ENCODE results near the gene HMBS. TPM values are rescaled to one million over a fixed set of nuclear protein-coding genes. Genes with fewer than 3 reads are reported as not detected.

Gene HMBS
- total RNA-seq, 1 donor from 2014 or later = 21.4 TPM

DNA sequence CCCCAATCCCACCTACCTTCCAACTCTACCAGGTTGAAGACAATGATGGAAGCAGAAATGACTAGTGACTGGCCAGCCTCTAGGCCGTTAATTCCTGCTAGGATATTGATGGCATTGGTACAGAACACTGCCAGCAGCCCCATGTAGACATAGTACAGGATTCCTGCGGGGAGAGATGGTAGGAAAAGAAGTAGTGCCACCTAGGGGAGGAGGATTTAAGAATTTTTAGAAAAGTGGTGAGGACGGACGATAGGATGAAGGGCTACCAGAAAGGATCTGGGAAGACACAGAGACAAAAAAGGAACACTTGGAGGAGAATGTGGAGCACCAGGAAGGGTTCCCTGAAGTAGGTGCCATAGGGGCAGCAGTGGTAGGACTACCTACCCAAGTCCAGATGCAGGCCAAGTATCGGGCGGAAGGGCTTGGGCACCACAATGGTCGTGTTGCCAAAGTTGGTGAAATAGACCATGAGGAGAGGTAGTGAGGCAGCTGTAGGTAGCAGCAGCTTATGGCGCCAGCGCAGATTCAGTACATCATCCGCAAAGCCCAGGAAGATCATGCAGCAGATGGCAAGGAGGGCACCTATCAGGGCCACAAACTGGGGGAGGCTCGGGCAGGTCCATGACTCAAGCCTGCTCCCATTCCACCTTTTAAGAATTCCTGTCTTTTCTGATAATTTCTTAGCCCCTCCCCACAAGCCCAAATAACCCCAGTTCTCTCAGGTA is 15.7 kb downstream of the HMBS start:
- H3K4me1 ChIP-seq (ENCODE audit: insufficient read depth, low read length) = peaks cover 15% of the 10 kb centered on the region
- H3K9me3 Mint-ChIP-seq (ENCODE audit: unreplicated experiment) = no peaks in the 10 kb centered on the region
- peaks cover 20% of the 10 kb centered on the region for H3K36me3 ChIP-seq (ENCODE audit: insufficient read depth, low read length)
- DNase-seq (ENCODE audit: low read depth) (peak; percentile 33), FAIRE-seq (no peak)
- H3K27me3 ChIP-seq (ENCODE audit: insufficient read depth, low read length) = no peaks in the 10 kb centered on the region
- H4K20me1 ChIP-seq (ENCODE audit: insufficient read depth, low read length) = no peaks in the 10 kb centered on the region
- peak overlapping the region; percentile 25 for H2AFZ ChIP-seq (ENCODE audit: low read depth, low read length)
- H3K4me3 ChIP-seq (ENCODE audit: insufficient read depth, low read depth, low read length) = peak overlapping the region; percentile 85
- H3K4me3 Mint-ChIP-seq (ENCODE audit: unreplicated experiment) = peak overlapping the region; percentile 93
- TF ChIP-seq EZH2 (IDR thresholded peaks at IDR 0.05; ENCODE audit: insufficient read depth, low read length) = no peak
- TF ChIP-seq, protein P1, sequence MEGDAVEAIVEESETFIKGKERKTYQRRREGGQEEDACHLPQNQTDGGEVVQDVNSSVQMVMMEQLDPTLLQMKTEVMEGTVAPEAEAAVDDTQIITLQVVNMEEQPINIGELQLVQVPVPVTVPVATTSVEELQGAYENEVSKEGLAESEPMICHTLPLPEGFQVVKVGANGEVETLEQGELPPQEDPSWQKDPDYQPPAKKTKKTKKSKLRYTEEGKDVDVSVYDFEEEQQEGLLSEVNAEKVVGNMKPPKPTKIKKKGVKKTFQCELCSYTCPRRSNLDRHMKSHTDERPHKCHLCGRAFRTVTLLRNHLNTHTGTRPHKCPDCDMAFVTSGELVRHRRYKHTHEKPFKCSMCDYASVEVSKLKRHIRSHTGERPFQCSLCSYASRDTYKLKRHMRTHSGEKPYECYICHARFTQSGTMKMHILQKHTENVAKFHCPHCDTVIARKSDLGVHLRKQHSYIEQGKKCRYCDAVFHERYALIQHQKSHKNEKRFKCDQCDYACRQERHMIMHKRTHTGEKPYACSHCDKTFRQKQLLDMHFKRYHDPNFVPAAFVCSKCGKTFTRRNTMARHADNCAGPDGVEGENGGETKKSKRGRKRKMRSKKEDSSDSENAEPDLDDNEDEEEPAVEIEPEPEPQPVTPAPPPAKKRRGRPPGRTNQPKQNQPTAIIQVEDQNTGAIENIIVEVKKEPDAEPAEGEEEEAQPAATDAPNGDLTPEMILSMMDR (IDR thresholded peaks at IDR 0.05; ENCODE audit: insufficient read depth, low read depth, low read length) = peak; percentile 44
- H3K36me3 Mint-ChIP-seq (ENCODE audit: low read depth, unreplicated experiment) = peaks cover 14% of the 10 kb centered on the region
- no peak overlapping the region for H3K27ac ChIP-seq (ENCODE audit: low read depth, low read length)
- peaks cover 19% of the 10 kb centered on the region for H3K79me2 ChIP-seq (ENCODE audit: insufficient read depth, low read length)
- no peak overlapping the region for H3K27ac Mint-ChIP-seq (ENCODE audit: unreplicated experiment)
- H3K4me1 Mint-ChIP-seq (ENCODE audit: low read depth, unreplicated experiment) = peaks cover 11% of the 10 kb centered on the region
- H3K4me2 ChIP-seq (ENCODE audit: low read length) = peak overlapping the region; percentile 82
- no peaks in the 10 kb centered on the region for H3K9me3 ChIP-seq (ENCODE audit: insufficient read depth, low read depth, low read length)
- no peaks in the 10 kb centered on the region for H3K27me3 Mint-ChIP-seq (ENCODE audit: low read depth, unreplicated experiment)
- H3K9ac ChIP-seq (ENCODE audit: low read length) = peak overlapping the region; percentile 88

DNA sequence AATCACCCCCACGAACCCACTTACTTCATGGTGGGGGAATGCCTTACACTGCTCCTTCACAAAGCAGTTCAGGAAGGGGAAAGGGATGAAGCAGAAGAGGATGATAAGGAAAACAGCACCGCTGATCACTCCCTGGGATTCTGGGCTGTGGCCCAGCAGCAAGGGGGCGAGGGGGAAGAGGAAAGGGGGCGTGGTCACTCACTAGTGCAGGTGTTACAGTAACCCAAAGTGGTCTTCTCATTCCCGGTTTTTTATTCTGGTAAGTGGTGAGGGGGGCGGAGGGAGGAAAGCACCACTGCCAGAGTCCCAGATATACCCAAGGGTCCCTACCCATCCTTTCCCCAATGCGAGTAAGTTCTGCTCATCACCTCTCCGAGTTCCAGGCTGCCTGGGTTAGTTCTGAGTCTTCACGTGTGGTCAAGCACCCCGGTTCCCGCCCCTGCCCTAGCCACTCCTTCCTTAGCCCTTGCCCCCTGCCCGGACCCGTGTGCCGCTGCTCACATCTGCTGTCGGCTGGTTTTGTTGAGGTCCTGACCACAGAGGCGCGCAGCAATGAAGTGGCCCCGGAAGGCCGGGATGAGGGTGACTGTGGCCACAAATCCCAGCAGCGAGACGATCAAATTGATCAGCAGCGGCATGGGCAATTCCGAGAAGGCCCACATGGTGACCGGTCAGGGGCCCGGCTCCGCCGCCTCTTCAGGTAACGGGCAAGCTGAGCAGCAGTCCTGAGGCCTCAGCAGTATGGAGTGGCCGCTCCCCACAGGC is 16.5 kb downstream of the HMBS start:
- Mint-ChIP-seq H3K27ac (ENCODE audit: unreplicated experiment) (peak overlapping the region; percentile 99), H3K9me3 (ENCODE audit: unreplicated experiment) (no peaks in the 10 kb centered on the region)
- no peak for FAIRE-seq

More for the DNA sequence above, 16.5 kb downstream of the HMBS start:
- H3K9ac ChIP-seq (ENCODE audit: low read length) = peak overlapping the region; percentile 88
- H3K4me3 ChIP-seq (ENCODE audit: insufficient read depth, low read depth, low read length) = peak overlapping the region; percentile 85
- H3K9me3 ChIP-seq (ENCODE audit: insufficient read depth, low read depth, low read length) = no peaks in the 10 kb centered on the region
- peak overlapping the region; percentile 99 for H3K27ac ChIP-seq (ENCODE audit: low read depth, low read length)
- Mint-ChIP-seq H3K27me3 (ENCODE audit: low read depth, unreplicated experiment) (no peaks in the 10 kb centered on the region), H3K4me1 (ENCODE audit: low read depth, unreplicated experiment) (peaks cover 13% of the 10 kb centered on the region), H3K4me3 (ENCODE audit: unreplicated experiment) (peak overlapping the region; percentile 93), H3K36me3 (ENCODE audit: low read depth, unreplicated experiment) (peaks cover 14% of the 10 kb centered on the region)
- H2AFZ ChIP-seq (ENCODE audit: low read depth, low read length) = peak overlapping the region; percentile 88
- no peak for DNase-seq (ENCODE audit: low read depth)
- H4K20me1 ChIP-seq (ENCODE audit: insufficient read depth, low read length) = no peaks in the 10 kb centered on the region
- no peaks in the 10 kb centered on the region for H3K27me3 ChIP-seq (ENCODE audit: insufficient read depth, low read length)
- H3K36me3 ChIP-seq (ENCODE audit: insufficient read depth, low read length) = peaks cover 20% of the 10 kb centered on the region
- H3K4me1 ChIP-seq (ENCODE audit: insufficient read depth, low read length) = peaks cover 15% of the 10 kb centered on the region
- peak overlapping the region; percentile 82 for H3K4me2 ChIP-seq (ENCODE audit: low read length)
- H3K79me2 ChIP-seq (ENCODE audit: insufficient read depth, low read length) = peaks cover 19% of the 10 kb centered on the region
- TF ChIP-seq, protein P1 (IDR thresholded peaks at IDR 0.05; ENCODE audit: insufficient read depth, low read depth, low read length) = peak; percentile 8
- TF ChIP-seq EZH2 (IDR thresholded peaks at IDR 0.05; ENCODE audit: insufficient read depth, low read length) = no peak
